Liver (tissue), 9 donors: ENCODE results near the gene KRTAP19-3. TPM values are rescaled to one million over a fixed set of nuclear protein-coding genes. Genes with fewer than 3 reads are reported as not detected.

Experiments used
- DNase-seq: peaks from one replicate; pipeline ENCODE4 v3.0.0-alpha.2; 2017; ENCODE audit warnings: low spot score
- H3K27ac ChIP-seq, 2 donors: one replicate each; pipeline ENCODE4 v1.7.0; 2013; ENCODE audit warnings: inconsistent platforms in 2 of 2, low read length in 2 of 2, control low read depth in 1 of 2, low read depth in 1 of 2, mild to moderate bottlenecking in 1 of 2
- H3K27me3 ChIP-seq, 4 donors: one replicate each; pipeline versions ENCODE4 v1.6.1 to v1.7.0; 2013; ENCODE audit warnings: low read length in 3 of 4, inconsistent platforms in 1 of 4, mild to moderate bottlenecking in 1 of 4, moderate library complexity in 1 of 4; ENCODE audit not compliant: control insufficient read depth in 4 of 4, insufficient read depth in 4 of 4
- H3K36me3 ChIP-seq, 4 donors: one replicate each; pipeline versions ENCODE4 v1.6.1 to v1.7.0; 2013; ENCODE audit warnings: low read length in 3 of 4, mild to moderate bottlenecking in 3 of 4, low read depth in 1 of 4, moderate library complexity in 1 of 4; ENCODE audit not compliant: control insufficient read depth in 4 of 4, insufficient read depth in 3 of 4
- H3K4me1 ChIP-seq, 4 donors: one replicate each; pipeline versions ENCODE4 v1.6.1 to v1.7.0; 2013; ENCODE audit warnings: low read length in 3 of 4, mild to moderate bottlenecking in 3 of 4, moderate library complexity in 1 of 4; ENCODE audit not compliant: control insufficient read depth in 4 of 4, insufficient read depth in 4 of 4
- H3K4me3 ChIP-seq, 3 donors: one replicate each; pipeline versions ENCODE4 v1.6.1 to v1.7.0; 2013; ENCODE audit warnings: low read length in 3 of 3, control low read depth in 1 of 3, low read depth in 1 of 3, mild to moderate bottlenecking in 1 of 3
- H3K9ac ChIP-seq, 2 donors: one replicate each; pipeline ENCODE4 v1.7.0; 2013; ENCODE audit warnings: low read length in 2 of 2, mild to moderate bottlenecking in 2 of 2, moderate library complexity in 2 of 2, control low read depth in 1 of 2, low read depth in 1 of 2
- H3K9me3 ChIP-seq, 4 donors: one replicate each; pipeline versions ENCODE4 v1.6.1 to v1.7.0; 2013; ENCODE audit warnings: low read length in 3 of 4; ENCODE audit not compliant: control insufficient read depth in 4 of 4
- ATF3 ChIP-seq: IDR thresholded peaks from 2 replicates; pipeline ENCODE4 v1.6.1; 2016; ENCODE audit warnings: antibody characterized with exemption
- EGR1 ChIP-seq, 2 donors: IDR thresholded peaks; 2 replicates each; pipeline ENCODE4 v1.6.1; 2016 to 2018; ENCODE audit warnings: antibody characterized with exemption in 2 of 2, low read depth in 2 of 2
- FOXA1 ChIP-seq: IDR thresholded peaks from 2 replicates; pipeline ENCODE4 v1.6.1; 2016; ENCODE audit warnings: antibody characterized with exemption
- FOXA2 ChIP-seq: IDR thresholded peaks from 2 replicates; pipeline ENCODE4 v1.6.1; 2016; ENCODE audit warnings: antibody characterized with exemption
- GABPA ChIP-seq, 2 donors: IDR thresholded peaks in 1 of 2; conservative IDR thresholded peaks in 1 of 2; 2 replicates each; pipeline ENCODE4 v1.6.1; 2016; ENCODE audit warnings: antibody characterized with exemption in 2 of 2, mild to moderate bottlenecking in 1 of 2, moderate library complexity in 1 of 2
- HNF4A ChIP-seq, 2 donors: conservative IDR thresholded peaks; 2 replicates each; pipeline ENCODE4 v1.6.1; 2016; ENCODE audit warnings: antibody characterized with exemption in 2 of 2, mild to moderate bottlenecking in 2 of 2
- HNF4G ChIP-seq: IDR thresholded peaks from 2 replicates; pipeline ENCODE4 v1.6.1; 2016; ENCODE audit warnings: antibody characterized with exemption
- JUND ChIP-seq, 2 donors: IDR thresholded peaks; 2 replicates each; pipeline ENCODE4 v1.6.1; 2016; ENCODE audit warnings: antibody characterized with exemption in 2 of 2
- MAX ChIP-seq: IDR thresholded peaks from 2 replicates; pipeline ENCODE4 v1.6.1; 2016; ENCODE audit warnings: antibody characterized with exemption
- NR2F2 ChIP-seq: IDR thresholded peaks from 2 replicates; pipeline ENCODE4 v1.6.1; 2016; ENCODE audit warnings: antibody characterized with exemption
- RAD21 ChIP-seq, 2 donors: IDR thresholded peaks; 2 replicates each; pipeline ENCODE4 v1.6.1; 2016; ENCODE audit warnings: antibody characterized with exemption in 2 of 2, mild to moderate bottlenecking in 2 of 2
- REST ChIP-seq: IDR thresholded peaks from 2 replicates; pipeline ENCODE4 v1.6.1; 2016; ENCODE audit warnings: antibody characterized with exemption, mild to moderate bottlenecking
- RXRA ChIP-seq, 2 donors: IDR thresholded peaks; 2 replicates each; pipeline ENCODE4 v1.6.1; 2017 to 2018; ENCODE audit warnings: antibody characterized with exemption in 2 of 2, mild to moderate bottlenecking in 1 of 2
- SP1 ChIP-seq: IDR thresholded peaks from 2 replicates; pipeline ENCODE4 v1.6.1; 2018; ENCODE audit warnings: antibody characterized with exemption, mild to moderate bottlenecking
- TAF1 ChIP-seq: conservative IDR thresholded peaks from 2 replicates; pipeline ENCODE4 v1.6.1; 2016; ENCODE audit warnings: antibody characterized with exemption, mild to moderate bottlenecking
- YY1 ChIP-seq: IDR thresholded peaks from 2 replicates; pipeline ENCODE4 v1.6.1; 2016; ENCODE audit warnings: antibody characterized with exemption, mild to moderate bottlenecking
- ZBTB33 ChIP-seq: IDR thresholded peaks from 2 replicates; pipeline ENCODE4 v1.6.1; 2016; ENCODE audit warnings: antibody characterized with exemption
- WGBS: extraction: QIAGEN DNeasy Blood & Tissue Kit; methylation state at CpG from one replicate; pipeline ENCODE4 v1.1.7; 2013; 5-methylcytosine and 5-hydroxymethylcytosine counted together
- polyA plus RNA-seq, 2 donors: library from polyadenylated mRNA; stranded (reverse) in 1 of 2; unstranded in 1 of 2; fragments of 200-250 nt in 1 of 2; fragments of >200 nt in 1 of 2; fragmentation: Nextera tagmentation in 1 of 2; extraction: Ambion mirVana in 1 of 2; gene quantifications; one replicate each; pipeline versions ENCODE4 v1.2.1 to v1.2.3, GENCODE V29; 2013 to 2015
- total RNA-seq, 2 donors: library from RNA; depleted of rRNA; stranded (reverse); fragments of >200 nt; gene quantifications; one replicate each; pipeline ENCODE4 v1.2.3, GENCODE V29; 2014
- TF ChIP-seq, protein P1 (sequence below): fragments of 150-350 bp; IDR thresholded peaks from 2 replicates; pipeline ENCODE4 v1.5.1; 2017; ENCODE audit warnings: improper control_type of control experiment, low read depth, low read length; ENCODE audit not compliant: missing input control
- donor health status: healthy.
- donor health status: healthy.
- donor health status: healthy.
- donor health status: healthy.
- donor health status: healthy.

KRTAP19-3 gene
- total and polyA plus RNA-seq, 4 donors = not detected

GRCh38 chr21:30518876-30519275 is 27.1 kb upstream of the KRTAP19-3 start:
- Histone ChIP-seq H3K9me3 (no peaks in the 10 kb centered on the region), H3K27ac (no peak overlapping the region), H3K9ac (no peak overlapping the region), H3K27me3 (no peaks in the 10 kb centered on the region), H3K4me3 (no peak overlapping the region), H3K4me1 (no peaks in the 10 kb centered on the region), H3K36me3 (peaks cover 0 to 2% (median 0%) of the 10 kb centered on the region in 4 donors)
- no peak for DNase-seq
- WGBS = 65% methylated on average over 1 of the region's 1 CpG
- TF ChIP-seq MAX = no peak
- TF ChIP-seq, protein P1, sequence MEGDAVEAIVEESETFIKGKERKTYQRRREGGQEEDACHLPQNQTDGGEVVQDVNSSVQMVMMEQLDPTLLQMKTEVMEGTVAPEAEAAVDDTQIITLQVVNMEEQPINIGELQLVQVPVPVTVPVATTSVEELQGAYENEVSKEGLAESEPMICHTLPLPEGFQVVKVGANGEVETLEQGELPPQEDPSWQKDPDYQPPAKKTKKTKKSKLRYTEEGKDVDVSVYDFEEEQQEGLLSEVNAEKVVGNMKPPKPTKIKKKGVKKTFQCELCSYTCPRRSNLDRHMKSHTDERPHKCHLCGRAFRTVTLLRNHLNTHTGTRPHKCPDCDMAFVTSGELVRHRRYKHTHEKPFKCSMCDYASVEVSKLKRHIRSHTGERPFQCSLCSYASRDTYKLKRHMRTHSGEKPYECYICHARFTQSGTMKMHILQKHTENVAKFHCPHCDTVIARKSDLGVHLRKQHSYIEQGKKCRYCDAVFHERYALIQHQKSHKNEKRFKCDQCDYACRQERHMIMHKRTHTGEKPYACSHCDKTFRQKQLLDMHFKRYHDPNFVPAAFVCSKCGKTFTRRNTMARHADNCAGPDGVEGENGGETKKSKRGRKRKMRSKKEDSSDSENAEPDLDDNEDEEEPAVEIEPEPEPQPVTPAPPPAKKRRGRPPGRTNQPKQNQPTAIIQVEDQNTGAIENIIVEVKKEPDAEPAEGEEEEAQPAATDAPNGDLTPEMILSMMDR = no peak
- no peak for TF ChIP-seq EGR1 (IDR thresholded peaks at IDR 0.05; ENCODE audit: low read depth in 2 of 2)
- TF ChIP-seq GABPA (IDR thresholded peaks at IDR 0.05 in 1 of 2, conservative IDR thresholded peaks at IDR 0.05 in 1 of 2) = no peak

DNA sequence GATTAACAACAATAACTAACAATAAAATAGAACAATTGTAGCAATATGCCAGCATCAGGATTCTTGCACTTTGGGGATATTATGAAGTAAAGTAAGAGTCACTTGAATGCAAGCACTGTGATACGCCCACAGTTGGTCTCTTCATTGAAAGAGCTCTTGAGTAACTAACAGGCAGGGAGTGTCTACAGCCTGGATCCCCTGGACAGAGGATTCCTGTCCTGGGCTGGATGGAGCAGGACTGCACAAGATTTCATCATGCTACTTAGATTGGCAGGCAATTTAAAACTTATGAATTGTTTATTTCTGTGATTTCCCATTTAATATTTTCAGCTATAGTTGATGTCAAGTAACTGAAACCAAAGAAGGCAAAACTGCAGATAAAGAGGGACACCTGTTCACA is 23.9 kb upstream of the KRTAP19-3 start:
- no peak for TF ChIP-seq FOXA2
- TF ChIP-seq JUND (IDR thresholded peaks at IDR 0.05) = no peak
- TF ChIP-seq GABPA (IDR thresholded peaks at IDR 0.05 in 1 of 2, conservative IDR thresholded peaks at IDR 0.05 in 1 of 2) = no peak
- no peak for TF ChIP-seq NR2F2
- TF ChIP-seq MAX = no peak
- TF ChIP-seq, protein P1 = no peak
- TF ChIP-seq HNF4G = no peak
- TF ChIP-seq RXRA (IDR thresholded peaks at IDR 0.05) = no peak
- no peak for TF ChIP-seq RAD21 (IDR thresholded peaks at IDR 0.05)
- no peak for TF ChIP-seq TAF1
- no peak for TF ChIP-seq FOXA1
- no peak for TF ChIP-seq ZBTB33
- no peak for TF ChIP-seq SP1
- no peak for TF ChIP-seq REST
- TF ChIP-seq HNF4A (conservative IDR thresholded peaks at IDR 0.05) = no peak
- TF ChIP-seq YY1 = no peak
- no peak for TF ChIP-seq ATF3
- TF ChIP-seq EGR1 (IDR thresholded peaks at IDR 0.05; ENCODE audit: low read depth in 2 of 2) = no peak
- Histone ChIP-seq H3K36me3 (no peaks in the 10 kb centered on the region), H3K27me3 (no peaks in the 10 kb centered on the region), H3K9me3 (no peaks in the 10 kb centered on the region), H3K4me3 (no peak overlapping the region), H3K27ac (no peak overlapping the region), H3K9ac (no peak overlapping the region), H3K4me1 (no peaks in the 10 kb centered on the region)
- WGBS = 76% methylated on average over 1 of the region's 1 CpG
- no peak for DNase-seq
